COLO668 (cell line): ENCODE data around the gene CRTAC1.

Experiments used
- DNase-seq: peaks from one replicate; lab custom pipeline; 2025; ENCODE audit not compliant: unreplicated experiment; lab: John Stamatoyannopoulos, UW

Gene CRTAC1

DNA sequence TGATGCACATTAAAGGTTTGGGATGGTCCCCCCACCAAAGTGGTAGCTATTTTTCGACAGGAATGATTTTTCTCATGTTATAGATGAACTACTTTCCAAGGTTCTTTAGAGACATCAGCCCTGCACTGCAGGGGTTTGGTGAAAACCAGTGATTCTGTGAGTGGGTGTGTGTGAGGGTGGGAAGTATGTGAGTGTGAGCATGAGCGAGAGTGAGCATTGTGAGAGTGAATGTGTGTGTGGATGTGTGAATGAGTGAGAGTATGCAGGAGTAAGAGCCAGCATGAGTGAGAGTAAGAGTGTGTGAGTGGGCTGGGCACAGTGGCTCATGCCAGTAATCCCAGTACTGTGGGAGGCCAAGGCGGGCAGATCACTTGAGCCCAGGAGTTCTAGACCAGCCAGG lies 105.7 kb downstream of the CRTAC1 start:
- DNase-seq = no peak

DNA sequence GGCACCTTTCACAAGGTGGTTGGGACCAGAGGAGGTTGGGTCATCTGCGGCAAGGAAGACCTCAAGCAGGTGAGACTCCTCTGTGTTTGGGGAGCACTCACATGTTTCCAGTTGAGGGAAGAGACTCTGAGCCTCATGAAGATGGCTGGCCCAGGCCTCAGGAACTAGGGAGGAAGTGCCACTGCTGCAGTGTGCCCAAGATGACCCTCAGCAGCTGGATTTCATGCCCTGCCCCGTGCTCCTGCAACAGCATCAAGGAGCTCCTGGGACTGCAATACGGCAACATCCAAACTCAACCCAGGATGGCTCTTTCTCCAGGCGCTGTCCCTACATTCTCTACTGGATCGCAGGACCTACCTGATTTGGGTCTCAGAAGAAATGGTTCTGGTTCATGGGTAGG lies 106.9 kb downstream of the CRTAC1 start:
- DNase-seq = no peak

DNA sequence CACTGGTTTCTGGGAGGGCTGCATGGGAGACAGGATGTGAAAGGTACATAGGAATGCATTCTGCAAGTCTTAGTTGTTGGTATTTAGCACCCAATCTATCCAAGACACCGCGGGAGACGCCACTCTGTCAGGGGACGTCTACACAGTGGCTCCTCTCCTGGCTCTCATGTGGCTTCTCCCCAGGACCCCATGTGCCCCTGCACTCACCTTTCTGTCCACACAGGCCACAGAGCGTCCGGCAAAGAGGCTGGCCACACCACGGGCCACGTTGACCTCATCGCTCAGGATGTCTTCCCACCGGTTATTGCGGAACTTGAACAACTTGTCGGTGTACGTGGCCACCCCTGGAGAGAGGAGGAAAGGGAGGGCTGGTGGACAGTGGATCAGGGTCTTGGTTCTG lies 107.4 kb downstream of the CRTAC1 start:
- no peak for DNase-seq

DNA sequence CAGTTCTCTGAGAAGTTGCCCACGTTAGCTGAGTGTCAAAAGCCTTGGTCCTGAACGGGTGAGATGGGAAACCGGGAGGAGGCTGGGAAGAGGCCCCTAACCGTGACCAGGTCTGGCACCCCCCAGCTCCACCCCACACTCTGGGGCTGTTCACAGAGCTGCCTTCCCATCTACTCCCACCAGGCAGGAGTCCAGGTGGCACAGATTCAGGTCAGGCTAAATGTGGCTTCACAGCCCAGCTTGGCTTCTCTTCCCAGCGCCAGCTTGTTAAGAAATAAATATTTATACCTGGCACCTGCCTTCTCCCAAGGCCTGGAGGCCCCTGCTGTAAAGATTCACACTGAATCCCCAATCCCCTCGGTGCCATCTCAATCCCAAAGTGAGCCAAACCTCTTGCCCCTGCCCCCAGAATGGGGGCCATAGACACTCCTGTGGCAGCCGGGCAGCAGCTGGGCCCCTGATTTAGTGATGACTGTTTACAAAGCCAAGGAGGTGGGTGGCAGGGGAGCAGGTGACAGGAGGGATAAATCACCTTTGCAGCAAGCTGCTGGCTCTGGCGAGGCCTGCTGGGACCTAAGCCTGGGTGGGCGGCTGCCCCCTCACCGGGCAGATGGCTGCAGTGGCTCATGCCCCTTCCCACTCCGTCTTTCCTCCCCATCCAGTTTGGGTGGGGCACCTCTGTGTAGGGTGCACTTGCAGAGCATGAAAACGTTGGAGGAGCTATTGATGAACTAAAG lies 108.2 kb downstream of the CRTAC1 start:
- peak; percentile 44 for DNase-seq

DNA sequence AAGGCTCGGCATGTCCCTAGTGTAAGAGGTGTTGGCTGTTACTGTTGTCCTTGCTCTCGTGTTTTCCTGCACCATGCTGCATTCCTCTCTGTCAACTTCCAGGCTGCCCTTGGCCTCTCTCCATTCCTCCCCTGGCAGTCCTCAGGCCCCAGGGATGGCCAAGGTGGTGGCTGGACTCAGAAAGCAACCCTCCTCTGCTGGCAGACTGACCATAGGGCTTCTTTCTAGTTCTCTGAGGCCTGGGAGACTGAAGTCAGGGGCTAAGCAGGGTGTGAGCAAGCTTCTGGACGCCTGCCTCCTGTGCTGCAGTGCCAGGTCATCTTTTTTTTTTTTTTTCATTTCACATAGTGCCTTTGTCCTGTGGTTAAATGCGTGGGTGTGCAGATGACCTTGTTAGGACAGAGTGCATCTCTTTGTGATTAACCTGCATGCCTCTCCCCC lies 108.8 kb downstream of the CRTAC1 start:
- DNase-seq = no peak

DNA sequence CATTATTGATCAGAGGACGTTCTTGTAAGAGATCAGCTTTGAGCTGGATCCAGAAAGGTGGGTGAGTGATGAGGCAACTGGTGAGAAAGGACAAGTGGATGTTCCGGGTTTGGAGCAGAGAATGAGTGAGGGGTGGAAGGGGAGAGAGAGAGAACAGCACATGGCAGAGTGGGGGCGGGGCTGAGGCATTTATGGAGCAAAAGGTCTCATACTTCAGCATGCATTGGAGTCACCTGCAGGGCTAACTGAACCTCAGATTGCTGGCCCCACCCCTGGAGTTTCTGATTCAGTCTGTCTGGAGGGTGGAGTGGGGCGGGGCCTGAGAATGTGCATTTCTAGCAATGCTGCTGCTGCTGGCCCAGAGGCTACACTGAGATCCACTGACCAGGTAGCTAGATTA lies 109.6 kb downstream of the CRTAC1 start:
- no peak for DNase-seq

DNA sequence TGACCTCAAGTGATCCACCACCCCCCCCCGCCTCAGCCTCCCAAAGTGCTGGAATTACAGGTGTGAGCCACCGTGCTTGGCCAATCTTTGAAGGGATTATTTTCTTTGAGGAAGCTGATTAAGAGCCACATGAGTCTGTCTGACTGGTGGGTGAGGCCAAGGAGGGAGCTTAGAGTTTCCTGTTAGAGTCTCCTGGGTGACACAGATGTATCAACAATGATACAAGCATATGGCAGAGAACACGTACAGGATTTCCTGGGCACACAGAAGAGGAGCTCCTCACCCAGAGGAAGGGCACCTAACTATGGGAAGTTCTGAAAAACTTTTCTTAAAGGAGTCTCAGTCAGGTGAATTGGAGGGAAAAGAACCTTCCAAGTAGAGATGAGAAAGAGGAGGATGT lies 111.4 kb downstream of the CRTAC1 start:
- no peak for DNase-seq

DNA sequence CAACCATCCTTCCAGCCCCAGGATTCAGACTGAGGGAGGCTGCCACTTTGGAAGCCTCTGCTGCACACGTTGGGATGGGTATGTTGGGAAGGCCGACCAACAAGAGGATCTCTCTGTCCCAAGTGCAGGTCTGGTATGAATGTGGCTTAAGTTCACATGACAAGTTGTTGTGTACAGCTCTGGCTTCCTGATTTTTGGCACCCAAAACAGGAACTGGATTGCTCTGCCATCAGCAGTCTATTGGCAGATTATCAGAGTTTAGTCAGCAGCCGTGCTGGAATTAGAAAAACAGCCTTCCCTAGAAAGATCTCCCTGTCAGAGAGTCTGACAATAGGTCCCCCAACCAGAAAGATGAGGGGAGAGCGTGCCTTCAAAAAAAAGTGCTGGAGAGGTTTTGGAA lies 113.8 kb downstream of the CRTAC1 start:
- no peak for DNase-seq

DNA sequence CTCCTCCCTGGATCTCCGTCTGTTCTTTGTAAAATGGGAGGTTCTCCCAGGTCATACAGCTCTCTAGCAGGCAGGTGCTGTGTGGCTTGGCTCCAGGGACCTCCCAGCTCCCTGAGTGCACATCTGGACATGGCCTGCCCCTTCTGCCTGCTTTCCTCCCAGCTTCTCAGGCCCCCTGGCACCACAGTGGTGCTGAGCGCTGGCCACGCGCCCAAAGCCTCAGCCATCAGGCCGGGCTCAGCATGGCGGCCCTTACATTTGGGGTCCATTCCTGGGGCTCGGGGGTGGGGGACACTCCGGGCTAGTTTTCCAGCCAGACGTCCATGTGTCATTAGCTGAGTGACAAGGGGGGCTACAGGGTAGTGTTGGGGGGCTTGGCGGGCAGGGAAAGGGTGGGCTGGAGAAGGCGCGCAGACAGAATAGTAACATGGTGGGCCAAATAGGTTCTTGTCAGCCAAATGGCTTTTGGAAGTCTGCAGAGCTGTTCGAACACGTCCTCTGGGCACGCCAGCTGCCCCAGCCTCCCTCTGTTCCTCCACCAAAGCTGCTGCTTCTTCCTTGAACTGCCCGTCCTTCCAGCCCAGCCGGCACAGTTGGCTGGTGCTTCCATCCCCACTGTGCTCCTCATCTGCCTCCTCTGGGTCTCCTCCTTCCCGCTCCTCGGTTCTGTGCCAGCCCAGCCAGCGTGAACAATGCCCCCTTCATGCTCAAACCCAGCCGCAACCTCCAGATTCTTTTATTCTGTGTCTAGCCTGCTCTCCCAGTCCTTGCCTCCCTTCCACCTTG lies 114.9 kb downstream of the CRTAC1 start:
- DNase-seq = no peak

DNA sequence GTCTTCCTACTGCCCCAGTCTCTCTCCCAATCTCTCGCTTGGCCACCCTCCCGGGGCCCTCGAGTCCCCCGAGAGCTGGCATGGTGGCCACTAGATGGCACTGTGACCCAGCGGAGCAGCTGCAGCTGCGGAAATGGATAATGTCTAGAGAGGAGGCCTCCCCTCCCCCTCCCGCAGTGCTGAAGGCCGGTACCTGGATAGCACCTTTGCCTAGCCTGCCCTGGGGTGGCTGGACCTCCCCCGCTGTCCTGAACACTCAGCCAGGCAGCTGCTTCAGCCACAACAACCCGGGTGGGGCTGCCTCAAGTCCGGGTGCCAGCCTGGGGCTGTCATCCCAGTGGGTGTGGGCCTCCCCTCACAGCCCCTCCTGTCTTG lies 115.6 kb downstream of the CRTAC1 start:
- peak; percentile 80 for DNase-seq

DNA sequence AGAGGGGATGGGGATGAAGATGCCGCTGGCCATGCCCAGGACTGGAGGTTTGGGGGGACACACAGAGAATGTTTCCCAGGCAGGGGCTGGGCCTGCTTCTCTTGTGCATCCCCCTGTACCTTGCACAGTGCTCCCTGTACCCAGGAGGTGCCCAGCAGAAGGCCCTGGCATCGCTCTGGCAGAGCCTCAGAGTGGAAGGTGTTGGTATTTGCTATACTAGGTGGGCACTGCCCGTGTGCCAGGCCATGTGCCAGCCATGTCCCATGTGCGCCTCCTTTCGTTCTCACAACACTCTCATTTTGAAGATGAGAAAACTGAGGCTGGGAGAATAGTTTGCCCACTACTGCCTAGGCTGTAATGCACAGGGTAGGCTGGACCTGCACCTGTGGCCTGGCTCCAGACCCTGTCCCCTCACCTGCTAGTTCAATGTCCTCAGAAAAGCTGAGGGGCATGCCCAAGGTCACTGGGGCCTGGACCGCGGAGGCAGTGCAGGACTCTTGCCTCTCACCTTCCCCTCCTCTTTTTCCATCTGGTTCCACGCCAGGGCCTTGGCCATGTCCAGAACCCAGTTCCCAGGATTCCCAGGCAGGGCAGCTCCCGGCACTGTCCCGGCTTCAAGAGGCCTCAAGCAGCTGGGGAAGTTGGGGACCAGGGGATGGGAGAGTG lies 116.1 kb downstream of the CRTAC1 start:
- no peak for DNase-seq

DNA sequence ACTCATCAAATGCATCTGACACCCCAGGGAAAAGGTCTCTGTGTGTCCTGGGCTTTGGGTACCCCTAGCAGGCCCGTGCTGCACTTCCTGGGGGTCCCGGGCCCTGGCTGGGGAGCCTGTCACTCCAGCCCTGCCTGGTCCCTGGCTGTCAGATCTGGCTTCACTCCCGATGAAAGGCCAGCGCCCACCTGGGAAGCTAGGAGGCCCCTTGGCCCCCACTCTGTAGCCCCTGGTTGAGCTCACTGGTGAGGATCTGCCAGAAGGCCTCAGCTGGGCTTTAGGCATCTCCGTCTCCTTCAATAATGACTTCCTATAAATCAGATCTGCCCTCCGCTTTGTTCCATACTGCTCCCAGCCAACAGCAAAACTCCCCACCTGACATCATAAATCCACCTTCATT lies 116.8 kb downstream of the CRTAC1 start:
- no peak for DNase-seq

DNA sequence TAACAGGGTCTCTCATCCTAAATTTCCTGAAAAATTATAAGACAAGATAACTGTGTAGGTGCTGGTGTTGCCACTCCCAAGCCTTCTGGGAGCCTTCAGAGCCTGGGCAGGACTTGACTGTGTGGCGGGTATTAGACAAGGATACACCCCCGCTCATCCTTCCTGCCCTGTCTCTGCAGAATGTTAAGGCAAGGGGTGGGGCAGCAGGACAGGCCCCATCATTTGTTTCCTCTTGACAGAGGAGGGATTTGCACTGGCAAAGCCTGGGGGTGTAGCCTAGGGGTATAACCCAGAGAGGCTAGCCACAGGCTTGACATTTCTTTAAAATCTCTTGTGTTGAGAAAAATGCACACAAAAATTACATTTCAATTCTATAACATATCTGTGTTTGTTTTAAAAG lies 117.2 kb downstream of the CRTAC1 start:
- no peak for DNase-seq

DNA sequence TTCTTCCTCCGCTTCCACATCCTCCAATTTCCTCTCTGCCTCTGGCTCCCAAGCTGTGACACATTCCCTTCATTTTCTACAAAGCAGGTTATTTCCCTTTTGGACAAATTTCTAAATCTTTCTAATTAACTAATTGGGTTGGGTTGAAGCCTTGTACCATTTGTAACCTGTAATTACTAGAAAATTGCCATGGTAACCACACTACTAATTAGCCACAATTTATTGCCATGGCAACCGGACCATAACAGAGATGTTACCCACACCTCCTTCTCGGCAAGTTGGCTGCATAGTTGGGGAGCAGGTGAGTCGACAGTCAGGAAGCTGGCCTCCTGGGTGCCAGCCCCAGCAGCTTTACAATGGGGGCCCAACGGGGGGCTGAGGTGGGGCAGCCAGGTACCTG lies 119.2 kb downstream of the CRTAC1 start:
- DNase-seq = no peak

DNA sequence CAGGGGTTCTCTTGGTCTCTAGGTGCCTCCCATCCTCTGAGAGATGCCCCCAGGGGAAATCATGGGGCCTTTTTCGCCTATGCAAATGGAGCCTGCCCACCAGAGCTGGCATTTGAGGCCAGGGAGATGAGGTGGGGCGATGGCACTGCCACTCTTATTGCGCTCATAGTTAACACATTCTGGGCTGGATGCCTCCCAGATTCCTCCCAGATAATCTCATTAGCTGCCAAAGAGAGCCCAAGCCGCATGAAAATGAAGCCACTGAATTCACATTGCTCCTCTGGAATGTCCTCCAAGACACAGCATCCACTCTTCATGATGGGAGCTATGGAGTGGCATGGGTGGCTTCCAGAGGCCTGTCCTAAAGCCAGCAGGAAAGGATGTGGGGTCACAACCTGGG lies 119.8 kb downstream of the CRTAC1 start:
- DNase-seq = no peak

DNA sequence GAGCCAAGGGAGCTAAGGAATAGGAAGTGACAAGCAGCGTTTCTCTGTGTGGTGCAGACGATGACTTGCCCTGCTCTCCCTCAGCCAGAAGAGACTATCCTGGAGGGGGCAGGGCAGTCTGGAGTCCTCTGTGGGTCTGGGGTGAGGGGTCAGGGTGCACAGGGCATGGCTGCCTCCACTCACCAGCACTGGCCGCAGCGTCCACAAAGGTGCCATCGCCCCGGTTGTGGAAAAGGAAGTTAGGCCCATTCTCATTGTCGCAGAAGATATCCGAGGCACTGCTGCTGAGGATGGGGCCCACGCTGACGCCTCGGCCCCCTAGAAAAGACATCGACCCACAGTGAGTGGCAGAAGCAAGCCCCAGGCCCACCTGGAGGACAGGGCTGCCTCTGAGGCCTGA lies 122.6 kb downstream of the CRTAC1 start:
- DNase-seq = no peak

DNA sequence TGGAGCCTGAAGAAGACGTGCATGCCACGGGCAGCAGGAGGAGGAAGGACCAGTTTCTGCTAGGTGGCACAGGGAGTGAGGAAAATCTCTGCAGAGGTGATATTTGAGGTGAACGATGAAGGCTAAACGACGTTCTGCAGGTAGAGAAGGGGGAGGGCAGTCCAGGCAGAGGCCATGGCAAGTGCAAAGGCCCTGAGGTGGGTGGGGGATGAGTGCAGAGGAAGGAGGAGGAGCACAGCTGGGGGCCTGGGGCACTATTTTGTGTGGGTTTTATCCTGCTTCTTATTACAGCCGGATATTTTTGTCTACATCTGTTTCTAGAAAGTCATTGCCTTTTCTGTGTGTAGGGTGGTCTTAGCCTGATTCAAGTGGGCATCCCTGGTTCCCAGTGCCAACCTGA lies 123.2 kb downstream of the CRTAC1 start:
- DNase-seq = no peak

DNA sequence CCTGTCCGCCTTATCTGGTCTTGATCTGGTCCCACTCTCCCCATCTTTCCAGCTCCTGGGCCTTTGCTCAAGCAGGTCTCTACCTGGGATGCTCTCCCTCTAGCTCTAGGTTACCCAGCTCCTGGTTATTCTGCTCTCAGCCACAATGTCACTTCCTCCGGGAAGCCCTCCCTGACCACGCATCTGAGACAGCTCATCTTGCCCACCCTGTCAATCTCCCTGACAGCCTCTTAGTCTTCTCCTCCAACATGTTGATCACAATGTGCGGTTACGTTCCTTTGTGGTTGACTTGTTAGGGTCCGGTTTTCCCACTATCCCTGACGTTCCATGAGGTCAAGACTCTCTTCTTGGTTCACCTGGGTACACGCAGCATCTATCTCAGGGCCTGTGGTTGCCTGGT lies 125.1 kb downstream of the CRTAC1 start:
- no peak for DNase-seq

DNA sequence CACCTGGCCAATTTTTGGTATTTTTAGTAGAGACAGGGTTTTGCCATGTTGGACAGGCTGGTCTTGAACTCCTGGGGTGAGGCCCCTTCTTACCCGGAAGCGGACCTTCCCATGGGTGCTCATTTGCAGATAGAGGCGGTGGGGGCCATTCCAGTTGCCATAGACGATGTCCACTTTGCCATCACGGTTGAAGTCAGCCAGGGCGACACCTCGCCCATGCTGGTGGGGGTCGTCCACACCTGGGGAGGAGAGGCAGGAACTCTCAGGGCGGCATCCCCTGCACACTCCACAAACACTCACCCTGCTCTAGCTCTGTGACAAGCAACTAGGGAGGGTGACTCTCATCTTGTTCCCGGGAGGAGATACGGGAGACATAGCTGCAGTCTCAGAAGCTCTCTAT lies 125.8 kb downstream of the CRTAC1 start:
- no peak for DNase-seq

DNA sequence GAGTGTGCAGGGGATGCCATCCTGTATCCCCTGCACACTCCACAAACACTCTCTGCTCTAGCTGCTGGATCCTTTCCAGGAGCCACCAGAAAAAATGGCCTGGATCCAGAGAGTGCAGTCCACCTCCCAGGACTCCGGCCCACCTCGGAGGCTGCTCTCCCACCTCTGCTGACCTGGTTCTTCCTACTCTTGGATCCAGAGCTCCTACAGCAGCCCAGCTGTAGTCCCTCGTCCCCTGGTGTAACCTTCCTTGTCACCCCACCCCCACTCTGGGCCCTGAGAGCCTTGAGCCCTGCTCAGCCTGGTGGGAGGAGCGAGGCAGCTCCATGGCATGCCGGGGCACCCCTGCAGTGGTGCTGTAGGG lies 126.4 kb downstream of the CRTAC1 start:
- no peak for DNase-seq

DNA sequence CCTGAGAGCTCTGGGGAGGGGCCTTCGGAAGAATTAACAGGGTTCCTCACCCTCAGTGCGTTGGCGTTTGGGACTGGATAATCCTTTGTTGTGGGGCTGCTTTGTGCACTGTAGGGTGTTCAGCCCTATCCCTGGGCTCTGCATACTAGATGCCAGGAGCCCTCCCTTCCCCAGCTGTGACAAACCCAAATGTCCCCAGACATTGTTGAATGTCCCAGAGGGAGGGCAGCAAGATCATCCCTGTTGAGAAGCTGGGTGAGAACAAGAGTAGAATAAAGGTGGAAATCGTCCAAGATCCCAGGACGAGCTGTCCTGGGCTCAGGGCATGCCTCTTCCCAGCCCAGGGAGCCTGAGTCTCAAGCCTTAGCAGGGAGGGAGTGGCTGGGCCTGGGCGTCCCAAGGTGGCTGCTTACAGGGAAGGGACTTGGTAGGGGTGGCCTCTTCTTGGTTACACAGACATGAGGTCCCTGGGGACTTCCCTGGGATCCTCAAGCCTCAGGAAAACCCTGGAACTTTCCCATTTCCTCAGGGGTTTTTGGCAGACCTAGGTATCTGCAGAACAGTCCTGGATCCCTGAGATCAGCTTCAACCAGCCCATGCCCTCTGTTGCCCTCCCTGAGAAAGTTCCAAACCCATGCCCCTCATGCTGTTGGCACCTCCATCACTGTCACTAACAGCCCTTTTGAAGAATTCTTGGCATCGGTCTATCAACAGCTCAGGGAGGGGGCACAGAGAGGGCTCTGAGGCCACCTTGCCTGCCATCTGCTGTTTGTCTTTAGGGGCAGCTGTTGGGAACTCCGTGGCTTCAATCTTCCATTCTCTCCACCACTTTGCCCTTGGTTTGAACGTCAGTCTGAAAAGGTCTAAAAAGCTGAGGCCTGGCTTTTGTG lies 127.0 kb downstream of the CRTAC1 start:
- DNase-seq = no peak
